Body of pancreas (tissue), 4 donors: ENCODE results near the gene SNPH.

Experiments
- POLR2A ChIP-seq, 3 donors: fragments of 450-650 bp; IDR thresholded peaks; one replicate each; pipeline ENCODE4 v1.6.1; 2016; ENCODE audit warnings: antibody characterized with exemption in 3 of 3, mild to moderate bottlenecking in 2 of 3
- TF ChIP-seq, protein P1 (sequence below), 7 experiments: fragments of 450-650 bp in 4 of 7; fragments of 200-600 bp in 3 of 7; sonication (generic) in 3 of 7; IDR thresholded peaks; one replicate each; pipeline ENCODE4 v1.5.1; 2016 to 2019; ENCODE audit warnings: antibody characterized with exemption in 7 of 7

DNA sequence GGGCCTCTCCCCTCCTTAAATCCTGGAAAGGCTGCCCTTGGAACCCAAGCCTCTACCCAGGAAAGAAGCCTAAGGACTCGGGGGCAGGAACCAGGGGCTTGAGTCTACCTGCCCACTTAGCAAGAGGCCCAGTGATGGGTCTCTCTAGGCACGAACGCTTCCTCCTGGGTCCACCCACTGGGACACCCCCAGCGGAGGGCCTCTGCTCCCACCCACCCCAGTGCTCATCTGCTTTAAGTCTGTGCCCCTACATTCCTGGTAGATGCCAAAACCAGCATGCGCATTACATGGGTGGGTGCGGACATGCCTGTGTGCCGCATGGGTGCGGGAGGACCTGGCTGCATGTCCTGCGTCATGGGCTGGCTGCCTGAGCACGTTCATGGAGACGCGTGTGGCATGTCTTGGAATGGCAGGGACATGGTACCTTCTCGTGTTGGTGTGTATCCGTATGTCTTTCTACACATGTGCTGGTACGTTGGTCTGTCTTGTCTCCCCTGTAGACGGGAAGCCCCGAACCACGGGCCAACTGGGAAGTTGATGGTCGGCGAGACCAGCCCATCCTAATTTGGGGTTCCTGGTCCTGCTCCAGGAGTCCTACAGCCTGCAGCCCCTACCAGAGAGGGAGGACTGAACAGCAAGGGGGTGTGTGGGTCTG lies 29.3 kb downstream of the SNPH start:
- TF ChIP-seq POLR2A (IDR thresholded peaks at IDR 0.05) = no peak
- TF ChIP-seq, protein P1, sequence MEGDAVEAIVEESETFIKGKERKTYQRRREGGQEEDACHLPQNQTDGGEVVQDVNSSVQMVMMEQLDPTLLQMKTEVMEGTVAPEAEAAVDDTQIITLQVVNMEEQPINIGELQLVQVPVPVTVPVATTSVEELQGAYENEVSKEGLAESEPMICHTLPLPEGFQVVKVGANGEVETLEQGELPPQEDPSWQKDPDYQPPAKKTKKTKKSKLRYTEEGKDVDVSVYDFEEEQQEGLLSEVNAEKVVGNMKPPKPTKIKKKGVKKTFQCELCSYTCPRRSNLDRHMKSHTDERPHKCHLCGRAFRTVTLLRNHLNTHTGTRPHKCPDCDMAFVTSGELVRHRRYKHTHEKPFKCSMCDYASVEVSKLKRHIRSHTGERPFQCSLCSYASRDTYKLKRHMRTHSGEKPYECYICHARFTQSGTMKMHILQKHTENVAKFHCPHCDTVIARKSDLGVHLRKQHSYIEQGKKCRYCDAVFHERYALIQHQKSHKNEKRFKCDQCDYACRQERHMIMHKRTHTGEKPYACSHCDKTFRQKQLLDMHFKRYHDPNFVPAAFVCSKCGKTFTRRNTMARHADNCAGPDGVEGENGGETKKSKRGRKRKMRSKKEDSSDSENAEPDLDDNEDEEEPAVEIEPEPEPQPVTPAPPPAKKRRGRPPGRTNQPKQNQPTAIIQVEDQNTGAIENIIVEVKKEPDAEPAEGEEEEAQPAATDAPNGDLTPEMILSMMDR (IDR thresholded peaks at IDR 0.05) = no peak
